Fibroblast of the aortic adventitia (primary cell): ENCODE data around the gene DISP1. TPM values are rescaled to one million over a fixed set of nuclear protein-coding genes. Genes with fewer than 3 reads are reported as not detected.

Experiments
- DNase-seq: peaks from one replicate; pipeline ENCODE4 v3.0.0-alpha.2; 2010; ENCODE audit warnings: low read depth
- H3K4me3 ChIP-seq: 2 replicates; pipeline ENCODE4 v1.5.1; 2011; ENCODE audit warnings: low read depth, mild to moderate bottlenecking, control low read depth, low read length, moderate library complexity
- CTCF ChIP-seq: IDR thresholded peaks from 2 replicates; pipeline ENCODE4 v1.5.1; 2011; ENCODE audit warnings: mild to moderate bottlenecking, low read length, control low read depth, inconsistent platforms; ENCODE audit not compliant: insufficient read depth
- total RNA-seq: library from RNA; depleted of rRNA; stranded (reverse); fragments of >200 nt; gene quantifications from 2 replicates; pipeline ENCODE4 v1.2.3, GENCODE V29; 2012; ENCODE audit warnings: low replicate concordance

DISP1 gene
- total RNA-seq, 1 donor, result 8.4 TPM

DNA sequence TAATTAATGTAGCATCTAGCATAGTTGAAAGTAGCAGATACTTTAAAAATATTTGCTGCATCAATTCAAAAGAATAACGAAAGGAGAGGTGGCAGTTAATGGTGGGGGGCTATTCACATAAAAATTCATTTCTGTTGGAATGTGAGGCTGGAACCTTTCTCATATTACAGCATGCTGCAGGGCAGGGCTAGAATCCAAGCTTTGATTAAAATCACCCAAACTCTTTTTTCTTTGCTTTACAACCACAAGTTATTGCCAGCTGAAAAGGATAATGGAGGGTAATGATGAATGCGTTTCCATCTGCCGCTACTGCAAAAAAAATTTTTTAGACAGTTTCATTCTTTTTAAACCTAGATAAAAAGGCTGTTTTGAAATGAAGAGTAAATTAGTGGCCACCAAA lies 9.8 kb downstream of the DISP1 start:
- no peak overlapping the region for H3K4me3 ChIP-seq
- no peak for TF ChIP-seq CTCF
- peak; percentile 30 for DNase-seq

DNA sequence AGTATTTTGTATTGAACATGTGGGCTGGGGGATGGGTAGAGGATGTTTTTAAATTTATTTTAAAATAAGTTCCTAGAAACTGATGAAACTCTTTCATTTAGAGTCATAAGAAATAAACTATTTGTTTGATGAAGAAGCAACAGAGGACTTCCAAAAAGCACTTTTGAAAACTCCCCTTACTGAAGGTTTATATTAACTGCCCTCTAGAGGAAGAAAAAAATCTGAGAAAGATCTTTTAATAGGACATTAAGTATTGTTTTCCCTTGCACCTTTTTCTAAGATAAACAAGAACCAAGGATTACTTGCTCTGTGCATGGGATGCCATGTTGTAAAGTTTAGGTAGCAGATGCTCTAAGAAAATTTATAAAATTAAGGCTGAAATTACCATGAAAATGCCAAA lies 14.1 kb downstream of the DISP1 start:
- no peak overlapping the region for H3K4me3 ChIP-seq
- no peak for DNase-seq
- peak; percentile 26 for TF ChIP-seq CTCF

DNA sequence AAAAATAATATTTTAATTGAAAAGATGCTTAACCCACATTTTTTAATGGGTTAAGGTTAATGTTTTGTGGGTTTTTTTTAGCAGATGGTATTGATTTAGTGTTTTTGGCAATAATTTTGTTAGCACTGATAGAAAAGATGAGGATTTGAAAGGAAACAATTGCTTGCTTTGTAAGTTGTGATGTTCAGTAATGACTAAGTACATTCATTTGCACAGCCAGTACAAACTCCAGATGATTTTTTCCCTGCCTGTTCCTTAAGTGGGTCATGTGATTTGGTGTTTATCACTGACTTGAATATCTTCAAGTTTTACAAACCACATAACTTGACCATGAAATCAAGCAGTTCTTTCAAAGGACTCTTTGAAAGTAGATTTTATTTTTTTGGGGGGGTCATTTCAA lies 15.0 kb downstream of the DISP1 start:
- DNase-seq, result peak; percentile 88
- TF ChIP-seq CTCF, result no peak
- no peak overlapping the region for H3K4me3 ChIP-seq

DNA sequence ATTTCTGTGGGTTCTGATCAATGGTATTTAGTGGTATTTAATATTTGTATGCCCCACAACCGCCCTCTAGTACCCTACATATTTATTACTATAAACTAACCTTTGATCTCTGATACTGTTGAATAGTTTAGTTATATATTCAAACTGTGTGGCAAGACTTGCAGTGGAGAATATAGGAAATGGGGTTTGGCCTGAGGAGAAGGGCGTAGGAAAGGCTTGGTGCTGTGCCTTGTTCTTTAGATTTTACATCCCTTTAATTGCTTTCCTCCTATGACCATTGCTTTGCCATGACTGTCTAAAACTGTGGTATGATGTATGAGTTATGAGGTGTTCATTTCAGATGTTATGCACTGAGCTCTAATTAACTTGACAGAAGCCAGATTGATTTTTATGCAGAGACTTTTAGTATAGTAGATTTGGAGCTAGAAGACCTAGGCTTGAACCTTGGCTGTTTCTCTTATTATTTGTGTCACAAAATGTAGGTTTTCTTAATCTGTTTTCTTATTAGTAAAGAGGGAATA lies 18.6 kb downstream of the DISP1 start:
- TF ChIP-seq CTCF, result no peak
- no peak overlapping the region for H3K4me3 ChIP-seq
- DNase-seq, result no peak

DNA sequence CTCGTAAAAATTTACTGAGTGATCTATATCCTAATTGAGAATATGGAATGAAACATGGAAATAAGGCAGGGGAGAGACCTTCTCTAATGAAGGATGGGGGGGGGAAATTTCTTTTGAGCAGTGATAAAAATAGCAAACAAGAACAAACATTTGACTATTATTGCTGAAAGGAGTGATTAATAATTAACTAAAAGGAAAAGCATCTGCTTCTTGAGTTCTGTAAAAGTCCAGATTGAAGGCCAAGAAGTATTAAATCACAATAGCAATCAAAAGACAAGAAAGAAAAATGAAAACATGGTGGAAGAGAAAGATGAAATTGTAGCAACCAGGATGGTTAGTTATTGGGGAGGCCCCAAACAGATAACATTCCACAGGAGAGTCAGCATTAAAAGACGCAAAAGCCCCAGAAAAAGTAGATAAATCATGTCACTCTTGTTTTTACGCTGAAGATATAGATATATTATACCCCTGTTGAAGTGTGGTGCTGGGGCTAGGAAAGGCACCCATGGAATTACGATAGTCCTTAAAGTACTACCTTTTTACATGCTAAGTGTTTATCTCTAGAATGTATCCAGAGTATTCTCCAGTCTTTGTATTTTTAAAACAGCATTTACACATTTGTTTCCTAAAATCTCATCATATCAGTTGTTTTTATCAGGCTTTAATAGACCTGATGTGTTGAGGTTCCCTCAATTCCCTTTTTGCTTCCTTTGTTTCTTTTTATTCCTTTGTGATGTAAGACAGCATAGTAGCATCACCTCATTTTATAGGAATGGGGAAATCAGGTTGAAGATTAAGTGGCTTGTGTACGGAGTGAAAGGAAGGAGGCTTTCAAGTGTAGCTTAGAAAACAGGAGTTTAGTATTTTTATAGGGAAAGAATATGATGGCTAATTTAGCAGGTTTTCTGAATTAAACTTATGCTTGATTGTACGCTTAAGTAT lies 28.9 kb downstream of the DISP1 start:
- DNase-seq, result peak; percentile 37
- H3K4me3 ChIP-seq, result no peak overlapping the region
- no peak for TF ChIP-seq CTCF

GRCh38 chr1:222844411-222844779 lies 29.6 kb downstream of the DISP1 start:
- no peak overlapping the region for H3K4me3 ChIP-seq

More at GRCh38 chr1:222844411-222844779, 29.6 kb downstream of the DISP1 start:
- peak; percentile 39 for DNase-seq
- no peak for TF ChIP-seq CTCF
